Effector memory CD4-positive, alpha-beta T cell (primary cell): ENCODE data around the gene SPTBN5.

Source experiments
- DNase-seq, 3 donors: peaks; one replicate each; pipeline ENCODE4 v3.0.0-alpha.2; 2020
- H3K27ac ChIP-seq: 2 replicates; pipeline ENCODE4 v1.7.0; 2013; ENCODE audit warnings: mild to moderate bottlenecking, low read length, moderate library complexity; ENCODE audit not compliant: insufficient read depth, poor library complexity, severe bottlenecking
- H3K27me3 ChIP-seq: replicated peaks from 2 replicates; pipeline ENCODE4 v1.7.0; 2013; ENCODE audit warnings: mild to moderate bottlenecking, low read length; ENCODE audit not compliant: insufficient read depth, control insufficient read depth, poor library complexity, severe bottlenecking
- H3K36me3 ChIP-seq: 2 replicates; pipeline ENCODE4 v1.7.0; 2013; ENCODE audit warnings: mild to moderate bottlenecking, low read length, moderate library complexity; ENCODE audit not compliant: control insufficient read depth, insufficient read depth
- H3K4me1 ChIP-seq: 2 replicates; pipeline ENCODE4 v1.7.0; 2013; ENCODE audit warnings: low read length, mild to moderate bottlenecking; ENCODE audit not compliant: control insufficient read depth, insufficient read depth, poor library complexity, severe bottlenecking
- H3K4me3 ChIP-seq: 2 replicates; pipeline ENCODE4 v1.7.0; 2013; ENCODE audit warnings: low read length, low read depth, mild to moderate bottlenecking; ENCODE audit not compliant: insufficient read depth, poor library complexity, severe bottlenecking
- H3K9me3 ChIP-seq: 2 replicates; pipeline ENCODE4 v1.7.0; 2013; ENCODE audit warnings: mild to moderate bottlenecking, low read length, moderate library complexity; ENCODE audit not compliant: control insufficient read depth

Gene SPTBN5

GRCh38 chr15:41886741-41887140 is 7.1 kb downstream of the SPTBN5 start:
- Histone ChIP-seq H3K36me3 (no peaks in the 10 kb centered on the region), H3K9me3 (no peaks in the 10 kb centered on the region), H3K4me1 (peaks cover 18% of the 10 kb centered on the region), H3K27ac (no peak overlapping the region), H3K4me3 (no peak overlapping the region), H3K27me3 (no peaks in the 10 kb centered on the region)
- DNase-seq: no peak

GRCh38 chr15:41885841-41886240 is 8.0 kb downstream of the SPTBN5 start:
- no peak overlapping the region for H3K27ac ChIP-seq
- peaks cover 18% of the 10 kb centered on the region for H3K4me1 ChIP-seq
- no peak for DNase-seq
- peaks cover 4% of the 10 kb centered on the region for H3K27me3 ChIP-seq
- no peaks in the 10 kb centered on the region for H3K36me3 ChIP-seq
- no peaks in the 10 kb centered on the region for H3K9me3 ChIP-seq
- H3K4me3 ChIP-seq: no peak overlapping the region

- H3K27ac ChIP-seq: no peak overlapping the region
- no peaks in the 10 kb centered on the region for H3K9me3 ChIP-seq
- peaks cover 18% of the 10 kb centered on the region for H3K4me1 ChIP-seq
- no peaks in the 10 kb centered on the region for H3K36me3 ChIP-seq
- DNase-seq: no peak
- H3K27me3 ChIP-seq: peaks cover 4% of the 10 kb centered on the region
- H3K4me3 ChIP-seq: no peak overlapping the region
These were observed 8.5 kb downstream of the SPTBN5 start for GRCh38 chr15:41885321-41885720.

- Histone ChIP-seq H3K9me3 (no peaks in the 10 kb centered on the region), H3K4me3 (no peak overlapping the region), H3K4me1 (peaks cover 18% of the 10 kb centered on the region), H3K27me3 (peaks cover 4% of the 10 kb centered on the region), H3K36me3 (no peaks in the 10 kb centered on the region), H3K27ac (no peak overlapping the region)
- DNase-seq: no peak
These were observed 9.4 kb downstream of the SPTBN5 start for GRCh38 chr15:41884458-41884857.

GRCh38 chr15:41883484-41883825 is 10.4 kb downstream of the SPTBN5 start:
- H3K4me1 ChIP-seq: peaks cover 11% of the 10 kb centered on the region
- H3K27me3 ChIP-seq: peaks cover 4% of the 10 kb centered on the region
- no peak overlapping the region for H3K27ac ChIP-seq
- no peaks in the 10 kb centered on the region for H3K36me3 ChIP-seq
- DNase-seq: no peak
- no peaks in the 10 kb centered on the region for H3K9me3 ChIP-seq
- no peak overlapping the region for H3K4me3 ChIP-seq

GRCh38 chr15:41882689-41883483 is 11.0 kb downstream of the SPTBN5 start:
- Histone ChIP-seq H3K36me3 (no peaks in the 10 kb centered on the region), H3K4me1 (peaks cover 5% of the 10 kb centered on the region), H3K27me3 (peaks cover 4% of the 10 kb centered on the region), H3K27ac (no peak overlapping the region), H3K4me3 (no peak overlapping the region), H3K9me3 (no peaks in the 10 kb centered on the region)
- DNase-seq: no peak

GRCh38 chr15:41881920-41882688 is 11.7 kb downstream of the SPTBN5 start:
- Histone ChIP-seq H3K27me3 (peaks cover 4% of the 10 kb centered on the region), H3K36me3 (no peaks in the 10 kb centered on the region), H3K9me3 (no peaks in the 10 kb centered on the region), H3K27ac (no peak overlapping the region), H3K4me3 (no peak overlapping the region), H3K4me1 (peaks cover 3% of the 10 kb centered on the region)
- no peak for DNase-seq

GRCh38 chr15:41881550-41881919 is 12.3 kb downstream of the SPTBN5 start:
- Histone ChIP-seq H3K27ac (no peak overlapping the region), H3K27me3 (peaks cover 4% of the 10 kb centered on the region), H3K9me3 (no peaks in the 10 kb centered on the region), H3K4me3 (no peak overlapping the region), H3K4me1 (peaks cover 3% of the 10 kb centered on the region), H3K36me3 (no peaks in the 10 kb centered on the region)
- no peak for DNase-seq

GRCh38 chr15:41881086-41881485 is 12.8 kb downstream of the SPTBN5 start:
- Histone ChIP-seq H3K4me1 (peaks cover 3% of the 10 kb centered on the region), H3K9me3 (no peaks in the 10 kb centered on the region), H3K36me3 (no peaks in the 10 kb centered on the region), H3K27me3 (peaks cover 4% of the 10 kb centered on the region), H3K4me3 (no peak overlapping the region), H3K27ac (no peak overlapping the region)
- no peak for DNase-seq

- Histone ChIP-seq H3K4me3 (no peak overlapping the region), H3K4me1 (peaks cover 3% of the 10 kb centered on the region), H3K27ac (no peak overlapping the region), H3K36me3 (no peaks in the 10 kb centered on the region), H3K27me3 (peaks cover 4% of the 10 kb centered on the region), H3K9me3 (no peaks in the 10 kb centered on the region)
- no peak for DNase-seq
These were observed 13.5 kb downstream of the SPTBN5 start for GRCh38 chr15:41880156-41880877.
